CD4-positive, alpha-beta T cell treated with Interleukin-4 for 1 hour (primary cell): ENCODE results near the gene ZNF77.
"Not testable (repeated sequence)": the region's sequence is repeated elsewhere in the genome, so short reads cannot be mapped to it uniquely, and the experiment has no call there.

Source experiments
- DNase-seq, 2 donors: peaks; one replicate each; pipeline ENCODE4 v3.0.0-alpha.2; 2020 to 2022

The ZNF77 gene

GRCh38 chr19:2944775-2945574 is at the start of gene ZNF77:
Gene ZNF77 (minus strand): TSS chr19:2944971. CDS start chr19:2944840, 131 bp downstream.
- DNase-seq, result peak; percentile 99

GRCh38 chr19:2993579-2993978 is 48.8 kb upstream of the ZNF77 start:
- no peak for DNase-seq

DNA sequence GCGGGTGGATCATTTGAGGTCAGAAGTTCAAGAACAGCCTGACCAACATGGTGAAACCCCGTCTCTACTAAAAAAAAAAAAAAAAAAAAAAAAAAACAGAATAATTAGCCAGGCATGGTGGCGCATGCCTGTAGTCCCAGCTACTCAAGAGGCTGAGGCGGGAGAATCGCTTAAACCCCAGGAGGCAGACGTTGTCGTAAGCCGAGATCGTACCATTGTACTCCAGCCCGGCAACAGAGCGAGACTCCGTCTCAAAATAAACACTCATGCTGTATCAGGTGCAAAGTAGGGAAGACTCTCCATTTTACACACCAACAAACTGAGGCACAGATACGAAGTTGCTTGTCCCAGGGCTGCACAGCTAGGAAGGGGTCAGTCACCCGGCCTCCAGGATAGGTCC is 48.2 kb upstream of the ZNF77 start:
- no peak for DNase-seq

DNA sequence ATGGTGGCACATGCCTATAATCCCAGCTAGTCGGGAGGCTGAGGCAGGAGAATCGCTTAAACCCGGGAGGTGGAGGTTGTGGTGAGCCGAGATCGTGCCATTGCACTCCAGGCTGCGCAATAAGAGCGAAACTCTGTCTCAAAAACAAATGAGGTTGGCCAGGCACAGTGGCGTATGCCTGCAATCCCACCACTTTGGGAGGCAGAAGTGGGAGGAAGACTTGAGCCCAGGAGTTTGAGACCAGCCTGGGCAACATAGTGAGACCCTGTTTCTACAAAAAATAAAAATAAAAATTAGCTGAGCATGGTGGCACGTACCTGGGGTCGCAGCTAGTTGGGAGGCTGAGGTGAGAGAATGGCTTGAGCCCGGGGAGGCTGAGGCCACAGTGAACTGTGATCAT is 47.6 kb upstream of the ZNF77 start:
- not testable (repeated sequence) for DNase-seq

DNA sequence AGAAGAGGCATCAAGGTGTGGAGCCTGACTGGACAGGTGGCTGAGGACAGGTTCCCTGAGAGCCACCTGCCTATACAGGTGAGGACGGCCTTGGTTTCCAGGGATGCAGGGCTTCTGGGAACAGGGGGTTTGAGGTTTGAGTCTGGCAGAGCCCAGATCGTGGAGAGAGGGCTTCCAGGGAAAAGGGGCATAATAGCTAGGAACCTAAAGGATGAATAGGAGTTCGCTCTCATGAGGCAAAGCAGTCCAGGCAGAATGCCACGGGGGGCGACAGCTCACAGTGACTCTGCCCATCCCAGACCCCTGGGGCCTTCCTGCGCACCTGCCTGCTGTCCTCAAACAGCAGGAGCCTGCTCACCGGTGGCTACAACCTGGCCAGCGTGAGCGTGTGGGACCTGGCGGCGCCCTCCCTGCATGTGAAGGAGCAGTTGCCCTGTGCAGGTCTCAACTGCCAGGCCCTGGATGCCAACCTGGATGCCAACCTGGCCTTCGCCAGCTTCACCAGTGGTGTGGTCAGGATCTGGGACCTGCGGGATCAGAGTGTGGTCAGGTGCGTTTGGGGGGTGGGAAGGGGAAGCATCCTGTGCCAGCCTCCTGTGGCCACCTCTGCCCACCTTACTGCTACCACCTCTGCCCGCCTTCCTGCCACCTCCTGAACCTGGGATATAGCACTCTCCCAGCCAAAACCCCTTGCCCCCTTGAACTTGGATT is 44.6 kb upstream of the ZNF77 start:
- no peak for DNase-seq

DNA sequence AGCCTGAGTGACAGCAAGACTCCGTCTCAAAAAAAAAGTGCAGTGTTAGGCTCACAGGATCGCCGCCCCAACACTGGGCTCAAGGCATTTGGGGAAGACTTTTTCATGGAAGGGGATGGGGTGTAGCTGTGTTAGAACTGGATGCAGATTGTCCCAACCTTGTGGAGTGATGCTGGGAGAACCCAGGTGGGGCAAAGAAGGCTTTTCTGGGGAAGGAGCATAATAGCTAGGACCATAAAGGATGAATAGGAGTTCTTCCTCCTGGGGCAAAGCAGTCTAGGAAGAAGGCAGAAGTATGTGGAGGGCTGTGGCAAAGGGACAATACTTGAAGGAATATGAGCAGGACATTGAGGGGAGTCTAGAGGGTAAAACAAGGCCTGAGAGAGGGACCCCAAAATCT is 43.8 kb upstream of the ZNF77 start:
- no peak for DNase-seq

DNA sequence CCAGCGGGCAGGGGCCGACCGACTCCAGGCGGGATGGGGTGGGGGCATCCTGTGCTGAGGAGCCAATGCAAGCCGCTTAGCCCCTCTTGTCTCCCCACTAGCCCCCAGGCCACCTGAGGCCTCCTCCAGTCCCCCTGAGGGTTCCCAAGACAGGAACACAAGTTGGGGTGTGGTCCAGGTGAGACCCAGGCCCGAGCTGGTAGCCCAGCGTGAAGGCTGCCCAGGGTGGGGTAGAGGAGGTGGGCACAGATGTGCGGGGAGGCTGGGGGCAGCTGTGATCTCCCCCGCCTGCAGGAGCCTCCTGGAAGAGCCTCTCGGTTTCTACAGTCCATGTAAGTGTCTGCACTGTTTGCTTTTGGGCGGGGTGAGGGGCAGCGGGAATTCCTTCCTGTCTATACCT is 43.0 kb upstream of the ZNF77 start:
- no peak for DNase-seq

DNA sequence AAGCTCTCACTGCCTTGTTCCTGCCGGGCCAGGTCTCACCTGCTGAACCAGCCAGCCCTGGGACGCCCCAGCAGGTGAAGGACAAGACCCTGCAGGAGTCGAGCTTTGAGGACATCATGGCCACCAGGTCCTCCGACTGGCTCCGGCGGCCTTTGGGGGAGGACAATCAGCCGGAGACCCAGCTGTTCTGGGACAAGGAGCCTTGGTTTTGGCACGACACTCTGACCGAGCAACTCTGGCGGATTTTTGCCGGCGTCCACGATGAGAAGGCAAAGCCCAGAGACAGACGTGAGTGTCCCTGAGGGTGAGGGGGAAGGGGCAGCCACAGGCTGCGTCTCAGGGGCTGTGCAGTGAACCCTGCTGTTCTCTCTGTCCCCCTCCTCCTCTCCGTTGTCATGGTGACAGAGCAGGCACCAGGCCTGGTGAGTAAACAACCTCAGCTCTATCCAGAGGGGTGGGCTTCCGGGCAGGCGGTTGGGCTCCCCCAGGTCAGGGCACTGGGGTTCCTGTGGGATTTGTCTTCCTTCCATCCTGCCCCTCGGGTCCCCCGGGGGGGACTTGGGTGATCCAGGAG is 42.3 kb upstream of the ZNF77 start:
- DNase-seq, result no peak

DNA sequence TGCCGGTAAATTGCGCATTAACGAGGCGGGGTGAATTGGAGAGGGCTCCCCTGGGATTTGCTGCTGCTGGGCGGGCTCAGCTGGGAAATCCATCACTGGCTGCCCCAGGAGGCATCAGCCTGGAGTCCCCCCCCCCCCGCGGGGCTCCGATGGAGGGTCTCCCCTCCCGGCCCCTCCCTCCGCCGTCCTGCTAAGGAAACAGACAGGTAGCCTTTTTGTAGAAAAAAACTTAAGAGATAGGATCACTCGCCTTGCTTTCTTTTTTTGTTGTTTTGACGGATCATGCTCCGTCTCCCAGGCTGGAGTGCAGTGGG is 39.4 kb upstream of the ZNF77 start:
- no peak for DNase-seq

GRCh38 chr19:2983351-2984214 is 38.8 kb upstream of the ZNF77 start:
- no peak for DNase-seq

DNA sequence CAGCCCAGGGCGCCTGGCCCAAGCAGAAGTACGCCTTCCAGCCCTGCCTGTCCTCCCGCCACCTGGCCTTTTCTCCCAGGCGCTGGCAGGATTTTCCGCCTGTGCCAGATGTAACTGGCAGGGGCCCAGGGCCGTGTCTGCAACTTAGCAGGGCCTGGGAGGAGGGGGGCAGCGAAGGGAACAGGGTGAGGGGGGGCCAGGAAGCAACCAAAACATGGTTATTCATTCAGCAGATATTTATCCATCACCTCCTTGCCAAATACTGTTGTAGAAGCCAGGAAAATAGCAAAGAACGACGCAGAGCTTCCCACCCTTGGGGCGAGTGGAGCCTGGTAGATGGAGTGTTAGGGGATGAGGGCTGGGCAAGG is 38.2 kb upstream of the ZNF77 start:
- DNase-seq, result no peak

- no peak for DNase-seq
These were observed 37.8 kb upstream of the ZNF77 start for GRCh38 chr19:2982561-2982960.

DNA sequence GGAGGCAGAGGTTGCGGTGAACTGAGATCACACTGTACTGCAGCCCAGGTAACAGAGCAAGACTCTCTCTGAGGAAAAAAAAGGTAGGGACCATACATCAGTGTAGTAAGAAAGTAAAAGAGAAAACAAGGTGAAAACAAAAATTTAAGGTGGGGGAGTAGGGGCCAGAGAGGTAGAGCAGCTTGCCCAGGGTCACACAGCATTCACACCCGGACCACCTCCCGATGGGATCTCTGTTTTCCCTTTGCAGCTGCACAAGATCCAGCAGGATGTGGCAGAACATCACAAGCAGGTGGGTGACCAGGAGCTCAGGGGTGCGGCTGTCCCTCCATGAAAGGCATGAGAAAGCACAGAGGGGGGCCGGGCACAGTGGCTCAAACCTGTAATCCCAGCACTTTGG is 37.1 kb upstream of the ZNF77 start:
- DNase-seq, result no peak

GRCh38 chr19:2978772-2979171 is 34.0 kb upstream of the ZNF77 start:
- no peak for DNase-seq

- DNase-seq, result no peak
These were observed 33.5 kb upstream of the ZNF77 start for GRCh38 chr19:2978166-2978767.

- DNase-seq, result no peak
These were observed 33.0 kb upstream of the ZNF77 start for GRCh38 chr19:2977746-2978138.

DNA sequence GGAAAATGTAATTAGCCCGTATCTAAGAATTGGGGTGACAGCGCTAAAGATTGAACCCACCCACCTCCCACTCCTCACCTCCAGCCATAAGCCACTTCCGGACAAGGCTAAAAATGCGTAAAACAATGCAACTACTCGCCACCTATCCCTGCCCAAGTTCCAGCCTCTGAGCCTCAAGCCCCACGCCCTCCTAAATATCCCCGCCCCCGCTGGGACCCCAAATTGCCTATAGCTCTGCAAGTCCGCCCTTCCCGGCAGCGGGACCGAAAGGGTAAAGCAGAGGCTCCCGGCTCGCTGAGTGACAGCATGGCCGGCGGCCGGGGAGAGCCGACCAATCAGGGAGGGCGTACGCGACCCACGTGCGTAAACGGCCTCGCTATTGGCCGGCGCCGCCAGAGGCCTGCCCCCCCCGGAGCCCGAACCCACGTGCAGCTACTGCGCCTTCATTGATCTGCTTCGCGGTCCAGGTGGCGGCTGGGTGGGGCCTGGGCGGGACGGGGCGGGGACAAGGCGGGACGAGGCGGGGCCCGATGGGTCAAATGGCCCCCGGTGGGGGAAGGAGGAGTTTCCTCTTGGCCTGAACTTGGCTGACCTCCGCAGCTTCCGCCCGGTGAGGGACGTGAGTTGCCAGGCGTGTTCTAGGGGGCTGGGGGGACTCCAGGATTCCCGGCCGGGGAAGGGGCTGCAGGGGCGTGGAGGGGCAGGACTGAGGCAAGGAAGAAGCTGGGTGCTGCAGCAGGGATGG is 32.4 kb upstream of the ZNF77 start, which contains the start of gene TLE6:
TLE6 (plus strand) TSS at position 564 of the 745 bp plus-strand sequence. CDS start 670 bp downstream, outside the sequence.
- peak; percentile 95 to 97 for DNase-seq

- no peak for DNase-seq
These were observed 31.8 kb upstream of the ZNF77 start for GRCh38 chr19:2976609-2977000.

DNA sequence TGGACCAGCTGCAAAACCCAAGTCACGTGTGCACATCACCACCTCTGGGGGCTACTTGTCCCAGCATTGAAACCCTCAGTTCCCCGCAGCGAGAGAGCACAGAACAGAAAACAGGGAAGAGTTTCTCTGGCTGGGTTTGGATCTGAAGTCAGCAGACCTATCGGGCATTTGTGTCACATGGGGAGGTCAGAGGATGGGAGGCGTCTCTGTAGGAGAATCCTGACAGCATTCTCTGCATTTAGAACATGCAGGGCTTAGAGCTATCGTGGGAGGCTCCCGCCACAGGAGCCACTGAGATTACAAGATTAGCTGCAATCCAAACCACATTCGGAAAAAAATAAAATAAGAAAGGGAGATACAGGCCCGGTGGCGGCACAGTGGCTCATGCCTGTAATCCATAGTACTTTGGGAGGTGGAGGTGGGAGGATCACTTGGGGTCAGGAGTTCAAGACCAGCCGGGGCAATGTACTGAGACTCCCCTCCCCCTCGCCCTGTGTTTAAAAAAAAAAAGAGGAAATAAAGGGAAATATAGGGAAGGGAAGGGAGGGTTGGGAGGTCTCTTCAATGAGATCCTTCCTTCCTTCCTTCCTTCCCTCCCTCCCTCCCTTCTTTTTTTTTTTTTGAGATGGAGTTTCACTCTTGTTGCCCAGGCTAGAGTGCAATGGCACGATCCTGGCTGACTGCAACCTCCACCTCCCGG is 29.7 kb upstream of the ZNF77 start:
- DNase-seq, result no peak

DNA sequence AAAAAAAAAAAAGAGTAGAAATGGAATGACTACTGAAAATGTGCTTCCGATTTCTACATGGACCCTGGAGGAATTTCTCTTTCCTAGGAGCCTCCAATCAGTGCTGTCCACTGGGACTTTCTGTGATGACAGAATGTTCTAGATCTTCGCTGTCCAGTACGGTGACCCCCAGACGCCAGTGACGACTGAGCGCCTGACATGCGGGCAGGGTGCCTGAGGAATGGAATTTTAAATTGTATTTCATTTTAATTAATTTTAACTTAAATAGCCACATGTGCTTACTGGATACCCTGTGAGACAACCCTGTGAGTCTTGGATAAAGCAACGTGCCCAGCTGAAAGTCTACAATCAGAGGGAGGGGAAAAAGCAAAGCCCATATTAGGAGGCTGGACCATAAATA is 28.5 kb upstream of the ZNF77 start:
- no peak for DNase-seq

- no peak for DNase-seq
These were observed 25.5 kb upstream of the ZNF77 start for GRCh38 chr19:2970201-2970835.
